ENCODE measurements around the gene PPP1R3A. TPM values are rescaled to one million over a fixed set of nuclear protein-coding genes. Genes with fewer than 3 reads are reported as not detected.
A peak's percentile ranks its signal among the peaks of the same experiment; 100 is the strongest.

PPP1R3A gene
- total RNA-seq, 4 donors from 2014 or later: 21.6 to 57.6 (median 47.4) TPM

DNA sequence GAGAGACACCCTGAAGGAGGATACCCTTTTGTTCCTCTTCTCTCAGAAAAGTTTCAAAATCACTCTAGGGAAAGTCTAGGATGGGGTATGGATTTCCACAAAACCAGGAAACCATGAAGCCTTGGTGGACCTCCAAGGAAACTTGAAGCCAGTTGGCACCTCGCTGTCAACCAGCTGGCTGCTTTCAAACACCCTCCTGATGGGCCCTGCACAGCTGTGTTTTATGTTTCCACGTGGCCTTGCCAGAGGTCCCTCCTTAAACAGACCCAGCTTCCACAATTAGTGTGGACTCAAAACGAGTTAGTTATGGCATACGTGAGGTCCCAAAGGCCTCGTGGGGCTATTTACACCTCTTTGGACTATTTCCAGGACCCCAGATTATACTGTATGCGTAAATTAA, 5.9 kb downstream of the PPP1R3A start:
- TF ChIP-seq POLR2A (IDR thresholded peaks at IDR 0.05): peak; percentile 18 to 46
- TF ChIP-seq, protein P1, sequence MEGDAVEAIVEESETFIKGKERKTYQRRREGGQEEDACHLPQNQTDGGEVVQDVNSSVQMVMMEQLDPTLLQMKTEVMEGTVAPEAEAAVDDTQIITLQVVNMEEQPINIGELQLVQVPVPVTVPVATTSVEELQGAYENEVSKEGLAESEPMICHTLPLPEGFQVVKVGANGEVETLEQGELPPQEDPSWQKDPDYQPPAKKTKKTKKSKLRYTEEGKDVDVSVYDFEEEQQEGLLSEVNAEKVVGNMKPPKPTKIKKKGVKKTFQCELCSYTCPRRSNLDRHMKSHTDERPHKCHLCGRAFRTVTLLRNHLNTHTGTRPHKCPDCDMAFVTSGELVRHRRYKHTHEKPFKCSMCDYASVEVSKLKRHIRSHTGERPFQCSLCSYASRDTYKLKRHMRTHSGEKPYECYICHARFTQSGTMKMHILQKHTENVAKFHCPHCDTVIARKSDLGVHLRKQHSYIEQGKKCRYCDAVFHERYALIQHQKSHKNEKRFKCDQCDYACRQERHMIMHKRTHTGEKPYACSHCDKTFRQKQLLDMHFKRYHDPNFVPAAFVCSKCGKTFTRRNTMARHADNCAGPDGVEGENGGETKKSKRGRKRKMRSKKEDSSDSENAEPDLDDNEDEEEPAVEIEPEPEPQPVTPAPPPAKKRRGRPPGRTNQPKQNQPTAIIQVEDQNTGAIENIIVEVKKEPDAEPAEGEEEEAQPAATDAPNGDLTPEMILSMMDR (IDR thresholded peaks at IDR 0.05 in 4 of 5, conservative IDR thresholded peaks at IDR 0.05 in 1 of 5): no peak
- peaks cover 29 to 39% of the 10 kb centered on the region in 2 donors for H3K4me1 ChIP-seq
- in situ Hi-C loops (cut with MboI; ENCODE audit: low sequenced_read_pairs in 4 of 4): loop anchor here in 1 of 4 donors (25.0 kb wide), 1 partner anchor 499 kb away; the partner anchor contains the start of gene FOXP2
- no peaks in the 10 kb centered on the region for H3K36me3 ChIP-seq
- no peaks in the 10 kb centered on the region for H3K27me3 ChIP-seq
- peak overlapping the region; percentile 87 to 90 (median 89) for H3K27ac ChIP-seq
- ATAC-seq: peak; percentile 85 to 95
- no peaks in the 10 kb centered on the region for H3K9me3 ChIP-seq
- intact Hi-C loops (cut with DNase I; ENCODE audit: low total_unique reads): loop anchor here (2.0 to 10.0 kb wide), 4 partner anchors 172 to 1461 kb away; partner anchors contain the start of genes FOXP2 and IFRD1
- H3K4me3 ChIP-seq: peak overlapping the region; percentile 34 to 67 (median 51)
- peak; percentile 80 to 90 for DNase-seq

DNA sequence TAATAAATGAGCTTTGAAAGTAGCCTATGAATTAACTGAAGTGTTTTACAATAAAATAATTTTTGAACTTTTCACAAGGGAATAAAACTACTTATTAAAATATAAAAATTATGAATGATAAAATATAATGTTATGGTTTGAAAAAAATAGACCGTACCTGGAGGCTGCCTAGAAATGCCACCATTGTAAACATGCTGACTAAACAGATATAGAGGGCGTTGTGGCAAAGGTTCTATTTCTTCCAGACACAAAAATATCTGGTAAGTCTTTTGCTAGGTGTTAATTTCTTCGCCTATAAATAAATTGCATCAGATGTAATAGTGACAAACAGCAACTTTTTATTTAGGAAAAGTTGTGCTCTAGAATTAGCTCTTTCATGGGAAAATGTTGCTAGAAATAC, 11.2 kb downstream of the PPP1R3A start:
- ATAC-seq (no peak), DNase-seq (no peak)
- H3K9me3 ChIP-seq: no peaks in the 10 kb centered on the region
- peak overlapping the region; percentile 45 to 90 (median 88) for H3K27ac ChIP-seq
- in situ Hi-C loops (cut with MboI; ENCODE audit: low sequenced_read_pairs in 4 of 4) (loop anchor here in 1 of 4 donors (25.0 kb wide), 1 partner anchor 505 kb away; the partner anchor contains the start of gene FOXP2), intact Hi-C loops (cut with DNase I; ENCODE audit: low total_unique reads) (no loop called here)
- H3K4me3 ChIP-seq: peak overlapping the region in 2 of 4 donors; percentile 15 to 19
- H3K27me3 ChIP-seq: no peaks in the 10 kb centered on the region
- peaks cover 71 to 75% of the 10 kb centered on the region in 2 donors for H3K4me1 ChIP-seq
- H3K36me3 ChIP-seq: no peaks in the 10 kb centered on the region
- no peak for TF ChIP-seq POLR2A (IDR thresholded peaks at IDR 0.05)
- TF ChIP-seq, protein P1 (IDR thresholded peaks at IDR 0.05 in 4 of 5, conservative IDR thresholded peaks at IDR 0.05 in 1 of 5): no peak

DNA sequence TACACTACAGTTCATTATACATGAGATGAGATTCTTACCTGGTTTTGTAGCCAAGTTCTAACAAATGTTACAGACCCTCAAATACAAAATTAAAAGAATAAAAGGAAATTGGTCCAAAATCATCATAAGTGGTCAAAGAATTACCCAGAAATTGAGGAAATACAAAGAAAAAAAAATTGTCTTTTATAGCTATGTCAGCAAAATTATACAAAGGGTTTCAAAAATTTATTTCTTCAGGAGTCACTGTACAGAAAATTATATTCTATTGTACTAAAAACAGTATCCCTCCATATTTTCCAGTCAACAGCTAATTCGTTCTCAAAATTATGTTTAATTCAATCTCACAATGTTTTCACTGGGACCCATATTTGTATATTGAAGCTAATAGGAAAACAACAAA, 14.3 kb downstream of the PPP1R3A start:
- H3K36me3 ChIP-seq: no peaks in the 10 kb centered on the region
- no peak overlapping the region for H3K4me3 ChIP-seq
- no peaks in the 10 kb centered on the region for H3K9me3 ChIP-seq
- intact Hi-C loops (cut with DNase I; ENCODE audit: low total_unique reads): no loop called here
- H3K27ac ChIP-seq: peak overlapping the region in 3 of 4 donors; percentile 47 to 88 (median 62)
- peaks cover 74 to 77% of the 10 kb centered on the region in 2 donors for H3K4me1 ChIP-seq
- TF ChIP-seq POLR2A (IDR thresholded peaks at IDR 0.05): no peak
- TF ChIP-seq, protein P1 (IDR thresholded peaks at IDR 0.05 in 4 of 5, conservative IDR thresholded peaks at IDR 0.05 in 1 of 5): no peak
- in situ Hi-C loops (cut with MboI; ENCODE audit: low sequenced_read_pairs in 4 of 4): loop anchor here in 1 of 4 donors (25.0 kb wide), 1 partner anchor 508 kb away; the partner anchor contains the start of gene FOXP2
- DNase-seq (no peak), ATAC-seq (no peak)
- no peaks in the 10 kb centered on the region for H3K27me3 ChIP-seq

DNA sequence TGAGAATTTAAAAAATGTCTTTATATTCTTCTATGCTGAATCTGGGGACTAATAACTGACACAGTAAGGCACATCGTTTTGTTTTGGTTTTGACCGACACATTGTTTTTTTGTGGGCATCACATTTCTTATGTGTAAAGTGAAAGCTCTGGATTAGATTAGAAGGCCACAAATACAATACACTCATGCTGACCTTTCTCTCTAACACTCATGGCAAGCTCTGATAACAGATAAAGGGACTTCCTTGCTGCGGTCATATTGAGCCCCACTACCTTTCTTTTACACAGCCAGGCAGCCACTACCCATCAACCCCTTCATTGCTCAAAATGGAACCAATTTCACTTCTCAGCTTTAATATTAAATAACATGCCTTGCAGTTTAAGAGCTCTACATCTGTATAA, 26.0 kb downstream of the PPP1R3A start:
- H3K27ac ChIP-seq: peak overlapping the region; percentile 57 to 88 (median 71)
- H3K4me3 ChIP-seq: peak overlapping the region in 3 of 4 donors; percentile 16 to 37 (median 34)
- intact Hi-C loops (cut with DNase I; ENCODE audit: low total_unique reads): no loop called here
- H3K4me1 ChIP-seq: peaks cover 50 to 65% of the 10 kb centered on the region in 2 donors
- DNase-seq: no peak
- no peak for ATAC-seq
- no peaks in the 10 kb centered on the region for H3K27me3 ChIP-seq
- H3K36me3 ChIP-seq: no peaks in the 10 kb centered on the region
- no peaks in the 10 kb centered on the region for H3K9me3 ChIP-seq
- in situ Hi-C loops (cut with MboI; ENCODE audit: low sequenced_read_pairs in 4 of 4): no loop called here
- TF ChIP-seq, protein P1 (IDR thresholded peaks at IDR 0.05 in 4 of 5, conservative IDR thresholded peaks at IDR 0.05 in 1 of 5): no peak
